HG03159 (cell line): ENCODE data around the gene GPSM3.
"Not testable (repeated sequence)": the region's sequence is repeated elsewhere in the genome, so short reads cannot be mapped to it uniquely, and the experiment has no call there.

ENCODE experiments used
- ATAC-seq: cut with Tn5 transposase; IDR thresholded peaks from one replicate; pipeline ENCODE4 v1.9.1; 2021; ENCODE audit warnings: mild to moderate bottlenecking, moderate library complexity; ENCODE audit not compliant: unreplicated experiment

GPSM3 gene

GRCh38 chr6:32152769-32153563, 39.5 kb downstream of the GPSM3 start:
- no peak for ATAC-seq

GRCh38 chr6:32151863-32152768, 40.3 kb downstream of the GPSM3 start, which contains the start of gene PRRT1:
PRRT1 (minus strand) TSS chr6:32151939; CDS start chr6:32151827, 112 bp downstream.
- ATAC-seq, result no peak

GRCh38 chr6:32151181-32151862, 41.1 kb downstream of the GPSM3 start:
- ATAC-seq, result no peak

- no peak for ATAC-seq
Measured at GRCh38 chr6:32149932-32150870, 42.2 kb downstream of the GPSM3 start.

- ATAC-seq, result no peak
Measured at GRCh38 chr6:32149092-32149755, 43.2 kb downstream of the GPSM3 start.

GRCh38 chr6:32148289-32149091, 44.0 kb downstream of the GPSM3 start:
- no peak for ATAC-seq

- no peak for ATAC-seq
Measured at GRCh38 chr6:32147401-32148132, 44.9 kb downstream of the GPSM3 start.

GRCh38 chr6:32146687-32147086, 45.8 kb downstream of the GPSM3 start:
- ATAC-seq, result no peak

- ATAC-seq, result no peak
Measured at GRCh38 chr6:32146287-32146686, 46.2 kb downstream of the GPSM3 start.

GRCh38 chr6:32144238-32144637, 48.2 kb downstream of the GPSM3 start:
- ATAC-seq, result not testable (repeated sequence)
